Measurements from ENCODE around the gene TLNRD1.

The TLNRD1 gene

DNA sequence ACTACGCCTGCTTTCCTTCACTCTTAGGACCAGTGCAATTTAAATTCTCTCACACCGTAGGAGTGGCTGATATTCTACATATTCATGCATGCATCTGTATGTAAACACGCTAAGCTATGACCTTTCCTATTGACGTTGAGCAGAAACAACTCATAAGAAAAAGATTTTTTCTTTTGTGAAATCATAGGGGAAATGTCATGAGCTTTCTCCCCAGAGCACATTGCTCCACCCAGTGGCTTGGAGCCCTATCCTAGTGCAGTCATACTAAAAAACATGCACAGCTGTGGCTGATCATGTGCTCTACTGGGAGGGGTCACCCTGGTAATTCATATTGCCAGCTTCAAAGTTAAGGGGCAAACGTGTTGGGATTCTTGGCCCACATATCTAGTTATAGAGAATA, 9.3 kb upstream of the TLNRD1 start:
- no peak for DNase-seq (ENCODE audit: low read depth, low spot score)
- in situ Hi-C loops (cut with HindIII; ENCODE audit: low sequenced_read_pairs) = no loop called here
- TF ChIP-seq, protein P1, sequence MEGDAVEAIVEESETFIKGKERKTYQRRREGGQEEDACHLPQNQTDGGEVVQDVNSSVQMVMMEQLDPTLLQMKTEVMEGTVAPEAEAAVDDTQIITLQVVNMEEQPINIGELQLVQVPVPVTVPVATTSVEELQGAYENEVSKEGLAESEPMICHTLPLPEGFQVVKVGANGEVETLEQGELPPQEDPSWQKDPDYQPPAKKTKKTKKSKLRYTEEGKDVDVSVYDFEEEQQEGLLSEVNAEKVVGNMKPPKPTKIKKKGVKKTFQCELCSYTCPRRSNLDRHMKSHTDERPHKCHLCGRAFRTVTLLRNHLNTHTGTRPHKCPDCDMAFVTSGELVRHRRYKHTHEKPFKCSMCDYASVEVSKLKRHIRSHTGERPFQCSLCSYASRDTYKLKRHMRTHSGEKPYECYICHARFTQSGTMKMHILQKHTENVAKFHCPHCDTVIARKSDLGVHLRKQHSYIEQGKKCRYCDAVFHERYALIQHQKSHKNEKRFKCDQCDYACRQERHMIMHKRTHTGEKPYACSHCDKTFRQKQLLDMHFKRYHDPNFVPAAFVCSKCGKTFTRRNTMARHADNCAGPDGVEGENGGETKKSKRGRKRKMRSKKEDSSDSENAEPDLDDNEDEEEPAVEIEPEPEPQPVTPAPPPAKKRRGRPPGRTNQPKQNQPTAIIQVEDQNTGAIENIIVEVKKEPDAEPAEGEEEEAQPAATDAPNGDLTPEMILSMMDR (IDR thresholded peaks at IDR 0.05; ENCODE audit: low read depth, low read length) = no peak
- H3K4me3 ChIP-seq (ENCODE audit: low read depth, low read length) = no peak overlapping the region

DNA sequence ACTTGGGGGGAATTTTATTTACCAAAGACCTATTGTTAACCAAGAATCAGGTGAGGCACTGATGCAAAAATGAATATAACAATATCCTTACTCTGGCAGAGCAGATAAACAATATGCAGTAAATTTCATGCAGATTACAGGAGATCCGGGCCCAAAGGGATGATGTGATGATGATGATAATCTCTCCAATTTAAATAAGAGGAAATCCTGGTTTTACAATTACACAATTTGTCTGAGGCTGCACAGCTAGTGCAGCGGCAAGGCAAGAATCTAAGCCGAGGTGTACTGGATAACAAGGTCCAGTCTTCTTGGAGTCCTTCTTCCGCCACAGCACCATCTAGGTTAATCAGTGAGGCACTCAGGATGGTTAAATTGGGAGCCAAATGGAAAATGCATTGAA, 8.7 kb upstream of the TLNRD1 start:
- no peak overlapping the region for H3K4me3 ChIP-seq (ENCODE audit: low read depth, low read length)
- TF ChIP-seq, protein P1 (IDR thresholded peaks at IDR 0.05; ENCODE audit: low read depth, low read length) = no peak
- in situ Hi-C loops (cut with HindIII; ENCODE audit: low sequenced_read_pairs) = no loop called here
- no peak for DNase-seq (ENCODE audit: low read depth, low spot score)

DNA sequence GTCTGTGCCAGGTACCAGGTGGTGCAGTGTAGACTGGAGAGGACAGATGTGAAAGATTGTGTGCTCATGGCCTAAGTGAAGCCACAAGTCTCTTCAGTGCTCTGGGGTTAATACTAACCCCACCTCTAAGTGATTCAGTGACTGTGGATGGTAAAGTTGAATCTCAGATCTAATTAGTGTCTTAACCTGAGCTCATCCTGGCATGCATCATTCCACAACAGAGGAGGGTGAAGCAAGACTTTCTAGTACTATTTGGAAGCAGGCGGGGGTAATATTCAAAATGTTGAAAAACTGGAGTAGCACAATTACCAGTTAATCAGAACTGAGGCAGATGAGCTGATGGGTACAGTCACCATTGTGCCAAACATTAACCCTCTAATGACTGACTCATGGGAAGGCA, 8.3 kb upstream of the TLNRD1 start:
- in situ Hi-C loops (cut with HindIII; ENCODE audit: low sequenced_read_pairs) = no loop called here
- no peak for DNase-seq (ENCODE audit: low read depth, low spot score)
- no peak overlapping the region for H3K4me3 ChIP-seq (ENCODE audit: low read depth, low read length)
- TF ChIP-seq, protein P1 (IDR thresholded peaks at IDR 0.05; ENCODE audit: low read depth, low read length) = no peak

DNA sequence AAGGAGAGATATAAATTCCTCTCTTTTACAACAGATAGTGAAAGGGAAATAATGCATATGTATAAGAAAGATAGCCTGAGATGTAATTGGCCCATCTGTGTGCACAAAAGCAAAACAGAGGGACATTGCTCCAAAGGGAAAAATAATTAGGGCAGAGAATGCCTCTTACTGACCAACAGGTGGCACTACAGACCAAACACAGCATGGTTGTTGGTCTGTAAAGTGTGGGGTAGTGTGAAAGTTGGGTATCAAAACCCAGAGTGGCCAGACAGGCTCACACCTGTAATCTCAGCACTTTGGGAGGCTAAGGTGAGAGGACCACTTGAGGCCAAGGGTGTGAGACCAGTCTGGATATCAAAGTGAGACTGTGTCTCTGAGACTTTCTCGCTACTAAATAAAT, 4.5 kb upstream of the TLNRD1 start:
- no peak for DNase-seq (ENCODE audit: low read depth, low spot score)
- in situ Hi-C loops (cut with HindIII; ENCODE audit: low sequenced_read_pairs) = no loop called here
- TF ChIP-seq, protein P1 (IDR thresholded peaks at IDR 0.05; ENCODE audit: low read depth, low read length) = peak; percentile 45

DNA sequence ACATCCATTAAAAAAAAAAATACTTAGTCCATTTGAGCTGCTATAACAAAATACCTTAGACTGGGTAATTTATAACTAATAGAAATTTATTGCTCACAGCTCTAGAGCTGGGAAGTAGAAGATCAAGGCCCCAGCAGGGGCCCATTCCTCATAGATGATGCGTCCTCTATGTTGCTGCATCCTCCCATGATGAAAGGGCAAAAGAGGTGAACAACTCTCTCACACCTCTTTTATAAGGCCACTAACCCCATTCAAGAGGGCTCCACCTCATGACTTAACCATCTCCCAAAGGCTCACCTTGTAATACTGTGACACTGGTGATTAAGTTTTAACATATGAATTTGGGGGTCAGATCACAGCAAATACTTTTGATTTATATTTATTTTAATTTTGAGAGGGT, 3.0 kb upstream of the TLNRD1 start:
- DNase-seq (ENCODE audit: low read depth, low spot score) = no peak
- H3K4me3 ChIP-seq (ENCODE audit: low read depth, low read length) = no peak overlapping the region
- TF ChIP-seq, protein P1 (IDR thresholded peaks at IDR 0.05; ENCODE audit: low read depth, low read length) = no peak
- in situ Hi-C loops (cut with HindIII; ENCODE audit: low sequenced_read_pairs) = no loop called here

More for the DNA sequence above, 4.5 kb upstream of the TLNRD1 start:
- no peak overlapping the region for H3K4me3 ChIP-seq (ENCODE audit: low read depth, low read length)

DNA sequence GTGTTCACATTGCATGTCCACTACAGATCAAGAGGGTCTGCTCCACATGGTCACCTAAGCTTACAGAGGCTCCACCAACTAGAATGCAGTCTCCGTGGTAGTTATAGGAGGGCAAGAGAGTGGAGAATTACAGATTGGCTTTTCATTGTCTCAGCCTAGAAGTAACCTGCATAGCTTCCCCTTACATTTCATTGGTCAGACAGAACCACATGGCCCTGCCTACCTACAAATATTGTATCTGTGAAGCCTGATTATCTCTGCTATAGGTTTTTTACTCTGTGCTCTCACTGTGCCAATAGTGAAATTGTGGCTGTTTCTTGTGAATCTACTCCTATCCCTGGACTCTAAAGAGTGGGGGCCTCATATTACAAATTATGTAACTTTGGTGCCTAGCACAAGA, 2.5 kb upstream of the TLNRD1 start:
- no peak for DNase-seq (ENCODE audit: low read depth, low spot score)
- in situ Hi-C loops (cut with HindIII; ENCODE audit: low sequenced_read_pairs) = no loop called here
- TF ChIP-seq, protein P1 (IDR thresholded peaks at IDR 0.05; ENCODE audit: low read depth, low read length) = no peak
- no peak overlapping the region for H3K4me3 ChIP-seq (ENCODE audit: low read depth, low read length)

DNA sequence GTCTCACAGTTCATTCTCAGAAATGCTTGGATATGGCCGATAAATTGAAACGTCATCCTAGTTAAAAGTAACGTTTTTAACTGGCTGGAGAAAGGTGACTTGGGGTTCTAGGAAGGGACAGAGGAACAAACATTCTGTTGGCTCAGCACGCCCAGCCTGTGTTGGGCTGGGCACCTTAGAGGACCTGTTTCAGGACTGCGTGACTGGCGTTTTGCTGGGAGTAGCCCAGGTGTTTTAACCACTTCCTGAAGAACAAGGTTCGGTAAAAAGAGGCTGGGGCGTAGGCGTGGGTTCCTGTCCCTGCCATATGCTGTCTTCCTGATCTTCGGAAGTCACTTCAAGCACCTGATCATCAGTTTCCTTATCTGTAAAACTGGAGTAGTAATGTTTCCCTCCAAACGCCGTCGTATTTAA, 1.1 kb upstream of the TLNRD1 start:
- TF ChIP-seq, protein P1 (IDR thresholded peaks at IDR 0.05; ENCODE audit: low read depth, low read length) = no peak
- in situ Hi-C loops (cut with HindIII; ENCODE audit: low sequenced_read_pairs) = no loop called here
- H3K4me3 ChIP-seq (ENCODE audit: low read depth, low read length) = no peak overlapping the region
- DNase-seq (ENCODE audit: low read depth, low spot score) = no peak
